HCT116 (cell line): ENCODE results near the gene IRAK2.

Experiments used
- ATF3 ChIP-seq: IDR thresholded peaks from 2 replicates; pipeline ENCODE4 v1.6.1; 2012
- CTCF ChIP-seq, 3 experiments: fragments of 200-600 bp in 1 of 3; sonication (generic) in 1 of 3; IDR thresholded peaks in 2 of 3; conservative IDR thresholded peaks in 1 of 3; 2 replicates each; pipeline ENCODE4 v1.5.1; 2012 to 2017; ENCODE audit warnings: low read depth in 2 of 3, low read length in 2 of 3, antibody characterized with exemption in 1 of 3, borderline replicate concordance in 1 of 3, control low read depth in 1 of 3, mild to moderate bottlenecking in 1 of 3, mixed read lengths in 1 of 3, mixed run types in 1 of 3, moderate library complexity in 1 of 3; ENCODE audit not compliant: insufficient read depth in 1 of 3
- EZH2 ChIP-seq: fragments of 200-600 bp; sonication (generic); IDR thresholded peaks from 2 replicates; pipeline ENCODE4 v1.6.1; 2017; ENCODE audit warnings: antibody characterized with exemption, mixed run types
- JUND ChIP-seq: IDR thresholded peaks from 2 replicates; pipeline ENCODE4 v1.6.1; 2012
- MAX ChIP-seq: IDR thresholded peaks from 2 replicates; pipeline ENCODE4 v1.6.1; 2012
- POLR2A ChIP-seq: IDR thresholded peaks from 2 replicates; pipeline ENCODE4 v1.7.0; 2011; ENCODE audit warnings: borderline replicate concordance; ENCODE audit not compliant: insufficient read depth, insufficient read length; ENCODE audit errors: extremely low read depth
- POLR2AphosphoS5 ChIP-seq: IDR thresholded peaks from 2 replicates; pipeline ENCODE4 v1.6.1; 2011; ENCODE audit warnings: mild to moderate bottlenecking, low read depth, low read length, moderate library complexity
- REST ChIP-seq: IDR thresholded peaks from 2 replicates; pipeline ENCODE4 v1.6.1; 2012; ENCODE audit warnings: low read depth
- SIN3A ChIP-seq: IDR thresholded peaks from 2 replicates; pipeline ENCODE4 v1.6.1; 2012; ENCODE audit warnings: low read depth
- YY1 ChIP-seq: IDR thresholded peaks from 2 replicates; pipeline ENCODE4 v1.6.1; 2011; ENCODE audit warnings: low read length, low read depth, moderate library complexity, mild to moderate bottlenecking; ENCODE audit not compliant: insufficient replicate concordance; ENCODE audit errors: extremely low read depth

- no peak for TF ChIP-seq POLR2AphosphoS5
- TF ChIP-seq POLR2A = no peak
- no peak for TF ChIP-seq CTCF (IDR thresholded peaks at IDR 0.05 in 2 of 3, conservative IDR thresholded peaks at IDR 0.05 in 1 of 3; ENCODE audit: borderline replicate concordance in 1 of 3, insufficient read depth in 1 of 3, low read depth in 2 of 3, low read length in 2 of 3)
- TF ChIP-seq SIN3A = no peak
- no peak for TF ChIP-seq EZH2
- TF ChIP-seq MAX = no peak
- no peak for TF ChIP-seq YY1
- no peak for TF ChIP-seq REST
- no peak for TF ChIP-seq JUND
- TF ChIP-seq ATF3 = no peak
These were observed 80.5 kb downstream of the IRAK2 start for GRCh38 chr3:10245081-10245712.
